Amniotic epithelial cell (primary cell): Measurements from ENCODE around the gene GHRL.

ENCODE experiments used
- DNase-seq: peaks from one replicate; pipeline ENCODE4 v3.0.0-alpha.2; 2010; ENCODE audit warnings: low read depth

GHRL gene

GRCh38 chr3:10242182-10243065, 50.3 kb downstream of the GHRL start:
- DNase-seq, result peak; percentile 90

GRCh38 chr3:10240799-10241198, 51.9 kb downstream of the GHRL start:
- DNase-seq, result no peak

- DNase-seq, result no peak
Observed at GRCh38 chr3:10238345-10239183, 54.2 kb downstream of the GHRL start.
